Suprapubic skin (tissue), 4 donors: ENCODE data around the gene HMCN1. TPM values are rescaled to one million over a fixed set of nuclear protein-coding genes. Genes with fewer than 3 reads are reported as not detected.

ENCODE experiments used
- DNase-seq, 2 donors: peaks; one replicate each; pipeline ENCODE4 v3.0.0-alpha.2; 2019; ENCODE audit warnings: low spot score in 2 of 2
- H3K27ac ChIP-seq: fragments of 200-600 bp; sonication (generic); one replicate; pipeline ENCODE4 v1.5.1; 2019
- H3K27me3 ChIP-seq: fragments of 200-600 bp; sonication (generic); one replicate; pipeline ENCODE4 v1.5.1; 2019
- H3K36me3 ChIP-seq: fragments of 200-600 bp; sonication (generic); one replicate; pipeline ENCODE4 v1.5.1; 2019
- H3K4me1 ChIP-seq: fragments of 200-600 bp; sonication (generic); one replicate; pipeline ENCODE4 v1.5.1; 2019
- H3K4me3 ChIP-seq: fragments of 200-600 bp; sonication (generic); one replicate; pipeline ENCODE4 v1.5.1; 2019; ENCODE audit warnings: mild to moderate bottlenecking
- H3K9me3 ChIP-seq: fragments of 200-600 bp; sonication (generic); one replicate; pipeline ENCODE4 v1.5.1; 2019
- CTCF ChIP-seq, 2 donors: fragments of 200-600 bp in 1 of 2; fragments of 450-650 bp in 1 of 2; sonication (generic) in 1 of 2; IDR thresholded peaks; one replicate each; pipeline ENCODE4 v1.5.1; 2016 to 2019; ENCODE audit warnings: antibody characterized with exemption in 2 of 2, mild to moderate bottlenecking in 1 of 2, moderate library complexity in 1 of 2
- EP300 ChIP-seq: sonication (generic); formaldehyde crosslinking; IDR thresholded peaks from one replicate; pipeline ENCODE4 v1.6.1; 2017; ENCODE audit warnings: antibody characterized with exemption
- POLR2A ChIP-seq, 2 donors: fragments of 450-650 bp; IDR thresholded peaks; one replicate each; pipeline ENCODE4 v1.6.1; 2017; ENCODE audit warnings: antibody characterized with exemption in 2 of 2, mild to moderate bottlenecking in 2 of 2, moderate library complexity in 2 of 2
- POLR2AphosphoS5 ChIP-seq, 3 donors: sonication (generic); formaldehyde crosslinking; IDR thresholded peaks; one replicate each; pipeline ENCODE4 v1.6.1; 2017; ENCODE audit warnings: antibody characterized with exemption in 3 of 3
- WGBS: methylation state at CpG from one replicate; pipeline ENCODE4 v1.1.5; 2018; 5-methylcytosine and 5-hydroxymethylcytosine counted together
- total RNA-seq, 4 donors: library from RNA; depleted of rRNA; stranded (reverse); fragments of >200 nt; gene quantifications; one replicate each; pipeline ENCODE4 v1.1.0, GENCODE V29; 2016

The HMCN1 gene
- total RNA-seq, 4 donors from 2014 or later, result 2.2 to 5.6 (median 3.7) TPM

- no peak for DNase-seq
These were observed 161.2 kb downstream of the HMCN1 start for GRCh38 chr1:185895208-185895900.

GRCh38 chr1:185896863-185897262, 162.7 kb downstream of the HMCN1 start:
- no peak overlapping the region for H3K27ac ChIP-seq
- H3K9me3 ChIP-seq, result no peaks in the 10 kb centered on the region
- H3K27me3 ChIP-seq, result no peaks in the 10 kb centered on the region
- H3K4me3 ChIP-seq, result no peak overlapping the region
- no peaks in the 10 kb centered on the region for H3K4me1 ChIP-seq
- no peaks in the 10 kb centered on the region for H3K36me3 ChIP-seq
- no peak for DNase-seq
- TF ChIP-seq EP300 (no peak), CTCF (IDR thresholded peaks at IDR 0.05) (no peak), POLR2A (IDR thresholded peaks at IDR 0.05) (no peak), POLR2AphosphoS5 (IDR thresholded peaks at IDR 0.05) (no peak)

More at GRCh38 chr1:185895208-185895900, 161.2 kb downstream of the HMCN1 start:
- Histone ChIP-seq H3K36me3 (no peaks in the 10 kb centered on the region), H3K27ac (no peak overlapping the region), H3K4me3 (no peak overlapping the region), H3K9me3 (no peaks in the 10 kb centered on the region), H3K4me1 (no peaks in the 10 kb centered on the region), H3K27me3 (no peaks in the 10 kb centered on the region)
- TF ChIP-seq POLR2AphosphoS5 (IDR thresholded peaks at IDR 0.05) (no peak), POLR2A (IDR thresholded peaks at IDR 0.05) (no peak), CTCF (IDR thresholded peaks at IDR 0.05) (no peak), EP300 (no peak)
- 40% methylated on average over 1 of the region's 1 CpG for WGBS

GRCh38 chr1:185906186-185906585, 172.0 kb downstream of the HMCN1 start:
- Histone ChIP-seq H3K27me3 (no peaks in the 10 kb centered on the region), H3K4me1 (no peaks in the 10 kb centered on the region), H3K36me3 (no peaks in the 10 kb centered on the region), H3K4me3 (no peak overlapping the region), H3K27ac (no peak overlapping the region), H3K9me3 (no peaks in the 10 kb centered on the region)
- WGBS, result 61% methylated on average over 1 of the region's 1 CpG
- no peak for DNase-seq
- TF ChIP-seq CTCF (IDR thresholded peaks at IDR 0.05), result no peak
- TF ChIP-seq POLR2AphosphoS5 (IDR thresholded peaks at IDR 0.05), result no peak
- TF ChIP-seq EP300, result no peak
- no peak for TF ChIP-seq POLR2A (IDR thresholded peaks at IDR 0.05)

DNA sequence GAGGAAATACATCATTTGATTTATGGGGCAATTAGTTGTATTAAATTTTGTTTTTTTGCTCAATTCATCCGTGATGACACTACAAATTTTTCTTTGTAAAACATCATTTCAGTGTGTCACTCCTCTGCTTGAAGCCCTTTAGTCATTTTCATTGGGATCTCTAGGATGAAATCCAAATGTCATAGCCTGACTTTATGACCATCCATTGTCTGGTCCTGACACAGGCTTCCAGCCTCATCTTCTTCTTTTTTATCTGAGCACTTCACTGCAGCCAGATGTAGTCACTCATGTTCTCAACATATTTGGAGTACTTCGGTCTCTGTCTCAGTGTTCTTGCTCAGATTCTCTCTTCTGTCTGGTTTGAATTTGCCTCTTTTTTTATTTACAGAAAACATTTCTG, 173.1 kb downstream of the HMCN1 start:
- no peaks in the 10 kb centered on the region for H3K4me1 ChIP-seq
- no peak for DNase-seq
- no peaks in the 10 kb centered on the region for H3K9me3 ChIP-seq
- 61% methylated on average over 2 of the region's 2 CpGs for WGBS
- no peak overlapping the region for H3K4me3 ChIP-seq
- H3K27ac ChIP-seq, result no peak overlapping the region
- no peaks in the 10 kb centered on the region for H3K27me3 ChIP-seq
- no peaks in the 10 kb centered on the region for H3K36me3 ChIP-seq
- no peak for TF ChIP-seq POLR2A (IDR thresholded peaks at IDR 0.05)
- no peak for TF ChIP-seq POLR2AphosphoS5 (IDR thresholded peaks at IDR 0.05)
- no peak for TF ChIP-seq CTCF (IDR thresholded peaks at IDR 0.05)
- TF ChIP-seq EP300, result no peak

DNA sequence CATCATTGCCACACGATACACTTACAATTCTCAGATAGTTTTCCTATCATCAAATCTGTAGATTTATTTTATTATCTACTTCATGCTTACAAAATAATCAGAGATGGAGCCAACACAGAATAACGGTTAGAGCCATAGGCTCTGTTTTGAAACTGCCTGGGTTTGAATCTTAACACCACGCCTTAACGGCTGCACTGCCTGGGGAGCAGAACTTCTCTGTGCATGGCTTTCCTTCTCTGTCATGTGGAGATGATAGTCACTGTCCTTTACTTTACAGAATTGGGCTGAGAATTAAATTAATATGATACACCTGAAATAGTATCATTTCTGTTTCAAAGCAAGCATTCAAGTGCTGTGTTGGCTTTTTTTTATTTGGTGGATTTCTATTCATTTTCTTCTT, 177.8 kb downstream of the HMCN1 start:
- TF ChIP-seq CTCF (IDR thresholded peaks at IDR 0.05) (no peak), EP300 (no peak), POLR2AphosphoS5 (IDR thresholded peaks at IDR 0.05) (no peak), POLR2A (IDR thresholded peaks at IDR 0.05) (no peak)
- H3K27me3 ChIP-seq, result no peaks in the 10 kb centered on the region
- H3K9me3 ChIP-seq, result no peaks in the 10 kb centered on the region
- no peak overlapping the region for H3K27ac ChIP-seq
- H3K4me3 ChIP-seq, result no peak overlapping the region
- no peaks in the 10 kb centered on the region for H3K36me3 ChIP-seq
- WGBS, result 82% methylated on average over 4 of the region's 4 CpGs
- H3K4me1 ChIP-seq, result no peaks in the 10 kb centered on the region
- no peak for DNase-seq
